Measurements from ENCODE around the gene ADGRG6. TPM values are rescaled to one million over a fixed set of nuclear protein-coding genes. Genes with fewer than 3 reads are reported as not detected.

Gene ADGRG6
- total RNA-seq = 0.37 and 0.59 TPM in 2 replicates

DNA sequence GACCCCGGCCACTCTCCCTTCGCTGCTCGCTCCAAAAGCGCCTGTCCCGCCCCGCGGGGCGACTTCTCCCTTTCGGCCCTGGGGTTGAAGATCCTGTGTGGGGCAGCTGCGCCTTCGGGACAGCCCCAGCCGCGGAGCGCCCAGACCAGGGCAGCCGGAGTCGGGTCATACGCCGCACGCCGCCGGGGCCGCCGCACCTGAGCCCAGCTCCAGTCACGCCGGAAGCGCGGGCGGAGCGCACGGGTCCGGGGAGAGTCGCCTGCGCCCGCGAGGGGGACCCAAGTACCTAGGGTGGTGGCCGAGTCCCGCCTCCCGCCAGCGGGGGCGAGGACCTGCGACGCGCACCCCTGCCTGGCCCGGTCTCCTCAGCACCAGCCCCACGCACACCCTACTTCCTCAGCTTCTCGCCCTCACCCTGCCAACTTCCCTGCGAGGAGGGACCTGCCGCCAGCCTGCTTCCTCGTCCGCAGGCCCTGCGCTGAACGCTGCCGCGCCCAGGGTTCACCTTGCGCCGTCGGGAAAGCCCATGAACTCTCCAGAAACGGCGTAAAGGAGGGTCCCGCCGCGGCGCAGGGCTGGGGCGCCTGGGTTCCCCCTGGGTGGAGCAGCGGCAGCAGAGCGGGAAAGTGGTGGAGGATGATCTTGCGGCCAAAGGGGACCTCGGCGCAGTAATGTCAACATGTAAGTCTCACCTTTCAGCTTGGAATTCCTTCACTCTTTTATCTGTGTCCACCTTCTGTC is at the start of gene ADGRG6:
Gene ADGRG6, plus strand, starts transcription at position 357 of the 741 bp plus-strand sequence. Its CDS starts 323 bp downstream, at position 680.

Other genes starting within 250 kb of the ADGRG6 start
- gene GJE1, start 169.1 kb upstream of the ADGRG6 start, total RNA-seq = not detected in 2 replicates
- gene NMBR, start 154.9 kb upstream of the ADGRG6 start, total RNA-seq = 0.37 TPM in 1 of 2 replicates, not detected in the other
- 47.4 and 66.3 TPM in 2 replicates for gene VTA1, start 154.7 kb upstream of the ADGRG6 start, total RNA-seq

Measured in subcutaneous preadipocyte (primary cell).